Limb (tissue), 2 donors: Measurements from ENCODE around the gene HDAC4.
A peak's percentile ranks its signal among the peaks of the same experiment; 100 is the strongest.

Experiments
- DNase-seq, 2 donors: peaks; one replicate each; pipeline ENCODE4 v3.0.0-alpha.2; 2016; ENCODE audit errors: extremely low spot score in 2 of 2

The HDAC4 gene

GRCh38 chr2:239259603-239260298, 141.1 kb downstream of the HDAC4 start:
- DNase-seq: no peak

- no peak for DNase-seq
Observed at GRCh38 chr2:239259173-239259572, 141.6 kb downstream of the HDAC4 start.

DNA sequence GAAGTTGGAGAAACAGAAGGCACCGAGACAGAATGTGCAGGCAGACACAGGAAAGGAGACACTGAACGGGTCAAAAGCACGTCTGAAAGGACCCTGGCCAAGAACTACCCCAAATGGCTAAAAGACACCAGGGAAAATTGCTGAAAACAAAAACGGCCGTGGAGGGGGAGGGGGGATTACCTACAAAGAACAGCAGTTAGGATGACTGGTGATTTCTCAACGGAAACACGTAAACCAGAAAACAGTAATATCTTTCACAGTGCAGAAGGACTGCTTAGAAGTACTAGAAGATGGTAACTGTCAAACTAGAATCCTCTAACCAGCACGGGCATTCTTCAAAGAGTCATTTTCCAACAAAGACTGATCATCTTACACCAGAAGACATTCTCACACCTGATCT, 142.6 kb downstream of the HDAC4 start:
- no peak for DNase-seq

DNA sequence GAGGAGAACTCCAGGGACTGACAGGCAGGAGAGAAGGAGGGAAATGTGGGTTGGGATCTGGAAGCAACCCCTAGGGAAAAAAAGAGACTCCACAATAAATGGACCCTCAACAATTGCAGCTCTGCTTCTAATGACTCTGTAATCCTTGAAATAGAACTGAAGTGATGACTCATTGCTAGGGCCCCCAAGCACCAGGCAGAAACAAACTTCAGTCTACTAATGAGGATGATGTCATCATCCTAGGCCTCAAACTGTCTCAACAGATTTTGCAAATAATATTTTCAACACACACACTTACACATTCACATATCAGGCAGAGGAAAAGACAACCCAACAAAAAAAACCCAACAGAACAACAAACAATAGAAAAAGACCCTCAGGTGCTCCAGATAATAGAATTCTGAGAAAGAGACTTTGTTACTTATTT, 143.3 kb downstream of the HDAC4 start:
- DNase-seq: no peak

GRCh38 chr2:239256350-239256743, 144.5 kb downstream of the HDAC4 start:
- no peak for DNase-seq

DNA sequence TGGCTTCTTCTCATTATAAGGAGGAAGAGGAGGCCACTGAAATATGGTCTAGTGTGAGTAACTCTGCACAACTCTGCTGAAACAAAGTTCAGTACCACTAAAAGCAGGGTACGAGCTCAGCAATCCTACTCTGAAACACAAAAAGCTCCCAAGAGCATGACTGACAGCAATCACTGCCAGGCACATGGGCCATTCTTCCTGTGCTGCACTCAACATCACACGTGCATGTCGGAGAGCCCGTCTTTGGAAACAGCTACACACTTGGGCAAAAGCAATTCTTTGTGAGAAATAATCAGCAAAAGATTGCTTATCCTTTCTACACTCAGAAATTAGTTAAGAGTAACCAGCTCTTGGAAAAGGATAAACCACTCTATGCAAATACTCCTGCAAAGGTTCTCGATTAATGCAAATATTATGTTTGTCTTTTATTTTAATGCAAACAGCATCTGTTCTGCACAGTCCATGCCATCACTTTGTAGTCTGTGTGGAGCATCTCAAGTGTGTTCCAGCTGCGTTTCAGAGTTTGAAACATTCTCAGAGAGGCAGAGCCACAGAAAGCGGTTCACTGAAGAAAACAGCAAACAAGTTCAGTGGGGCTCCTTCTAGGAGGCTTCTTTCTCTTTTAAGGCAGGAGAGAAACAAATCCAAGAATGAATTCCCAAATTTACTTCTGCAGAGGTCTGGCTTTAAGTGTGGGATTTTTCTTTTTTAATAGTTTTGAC, 145.0 kb downstream of the HDAC4 start:
- DNase-seq: no peak

- DNase-seq: no peak
Observed at GRCh38 chr2:239255218-239255617, 145.6 kb downstream of the HDAC4 start.

DNA sequence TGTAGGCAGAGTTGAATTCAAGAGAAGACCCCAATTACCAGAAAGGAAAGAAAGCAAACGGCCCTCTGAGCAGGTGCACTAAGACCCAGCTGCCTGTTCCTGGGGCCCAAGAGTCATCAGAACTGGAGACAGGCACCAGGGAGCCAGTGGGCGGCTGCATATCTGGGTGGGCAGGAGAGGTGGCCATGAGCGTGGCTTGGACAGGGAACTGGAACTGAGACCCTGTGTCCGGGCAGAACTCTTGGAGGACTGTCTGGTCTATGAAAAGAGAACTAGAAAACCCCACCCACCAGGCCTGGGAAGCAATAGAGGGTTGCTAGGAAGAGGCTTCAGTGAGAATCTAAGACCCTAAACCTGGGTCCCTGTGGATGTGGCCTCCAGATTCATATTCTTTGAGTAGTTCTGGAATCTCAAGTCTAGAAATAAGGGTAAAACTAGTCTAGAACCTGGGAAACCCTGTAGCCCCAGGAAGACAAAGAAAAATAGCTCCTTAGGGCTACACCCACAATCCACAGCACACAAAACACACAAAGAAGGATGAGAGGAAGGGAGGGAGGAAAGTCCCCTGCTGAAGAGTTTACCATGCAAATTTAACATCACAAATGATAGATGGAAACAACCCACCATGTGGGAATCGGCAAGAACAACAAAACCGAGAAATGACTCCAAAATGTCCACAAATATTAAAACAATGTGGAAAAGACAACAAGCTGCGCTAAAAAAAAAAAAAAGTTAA, 147.0 kb downstream of the HDAC4 start:
- DNase-seq: no peak

GRCh38 chr2:239253264-239253663, 147.6 kb downstream of the HDAC4 start:
- no peak for DNase-seq

DNA sequence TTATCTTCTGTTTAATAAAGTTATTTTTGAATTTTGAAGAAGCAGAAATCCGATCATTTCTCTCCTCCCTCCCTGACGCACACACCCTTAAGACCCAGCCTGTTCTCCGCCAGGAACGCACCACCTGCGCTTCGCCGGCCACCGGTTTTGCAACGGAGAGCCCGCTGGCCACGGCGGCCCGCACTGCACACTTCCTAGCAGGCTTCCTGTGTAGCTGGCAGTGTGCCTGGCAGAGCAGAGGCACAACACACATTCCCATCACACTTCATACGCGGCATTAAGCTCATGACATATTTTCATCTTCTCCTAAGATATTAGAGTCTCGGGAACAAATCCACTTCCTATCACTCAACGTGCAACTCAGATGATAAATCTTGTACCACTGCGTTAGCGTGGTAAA, 148.0 kb downstream of the HDAC4 start:
- DNase-seq: no peak

DNA sequence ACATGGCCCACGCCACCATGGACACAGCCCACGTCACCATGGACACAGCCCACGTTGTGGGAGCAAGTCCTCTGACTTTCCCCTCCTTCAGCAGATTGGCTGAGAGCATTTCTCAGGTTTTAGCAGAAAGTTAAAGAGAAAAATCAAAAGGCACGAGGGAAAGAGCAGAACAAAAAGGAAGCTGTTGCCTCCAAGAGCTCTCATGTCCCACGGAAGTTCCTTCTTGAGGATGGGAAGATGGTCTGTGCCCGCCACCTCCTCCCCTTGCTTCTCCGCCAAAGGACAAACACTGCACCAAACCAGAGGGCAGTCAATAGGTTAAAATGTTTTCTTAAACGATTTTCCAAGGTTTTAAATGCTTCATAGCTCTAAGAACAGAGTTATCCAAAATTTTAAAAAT, 148.4 kb downstream of the HDAC4 start:
- no peak for DNase-seq

GRCh38 chr2:239251971-239252370, 148.8 kb downstream of the HDAC4 start:
- no peak for DNase-seq

GRCh38 chr2:239250216-239251081, 150.4 kb downstream of the HDAC4 start:
- no peak for DNase-seq

- peak; percentile 72 to 85 for DNase-seq
Observed at GRCh38 chr2:239249776-239250175, 151.0 kb downstream of the HDAC4 start.

- DNase-seq: no peak
Observed at GRCh38 chr2:239249048-239249447, 151.8 kb downstream of the HDAC4 start.

- no peak for DNase-seq
Observed at GRCh38 chr2:239247401-239248245, 153.2 kb downstream of the HDAC4 start.

- no peak for DNase-seq
Observed at GRCh38 chr2:239246723-239247122, 154.1 kb downstream of the HDAC4 start.

- no peak for DNase-seq
Observed at GRCh38 chr2:239245872-239246721, 154.7 kb downstream of the HDAC4 start.

DNA sequence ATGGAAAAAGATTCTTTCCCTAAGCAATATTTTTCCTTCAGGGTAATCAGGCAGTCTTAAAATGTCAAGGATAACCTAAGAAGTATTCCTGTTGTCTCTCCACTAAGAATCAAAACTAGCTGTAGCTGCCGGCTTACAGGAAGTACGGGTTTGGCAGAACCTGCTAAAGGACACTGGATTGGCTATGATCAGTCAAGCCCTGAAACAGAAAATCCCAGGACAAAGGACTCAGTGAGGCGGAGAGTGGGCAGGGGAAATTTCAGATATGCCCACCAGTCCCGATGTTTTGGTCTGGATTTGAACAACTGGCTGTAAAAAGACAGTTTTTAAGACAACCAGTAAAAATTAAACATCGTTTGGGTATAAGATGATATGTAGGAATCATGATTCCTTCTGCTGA, 155.7 kb downstream of the HDAC4 start:
- DNase-seq: no peak

- DNase-seq: no peak
Observed at GRCh38 chr2:239244625-239245024, 156.2 kb downstream of the HDAC4 start.
